Measurements from ENCODE around the gene PSD4.

PSD4 gene

GRCh38 chr2:113223813-113224212 lies 50.0 kb downstream of the PSD4 start:
- DNase-seq (ENCODE audit: low read depth in 2 of 2): no peak

- DNase-seq (ENCODE audit: low read depth in 2 of 2): no peak
Measured at GRCh38 chr2:113224647-113225236, 51.0 kb downstream of the PSD4 start.

GRCh38 chr2:113225263-113226259 lies 51.8 kb downstream of the PSD4 start:
- DNase-seq (ENCODE audit: low read depth in 2 of 2): no peak

- DNase-seq (ENCODE audit: low read depth in 2 of 2): no peak
Measured at GRCh38 chr2:113226462-113226861, 52.7 kb downstream of the PSD4 start.

GRCh38 chr2:113227290-113227689 lies 53.5 kb downstream of the PSD4 start:
- DNase-seq (ENCODE audit: low read depth in 2 of 2): no peak

- no peak for DNase-seq (ENCODE audit: low read depth in 2 of 2)
Measured at GRCh38 chr2:113227698-113228097, 53.9 kb downstream of the PSD4 start.

- no peak for DNase-seq (ENCODE audit: low read depth in 2 of 2)
Measured at GRCh38 chr2:113228351-113228750, 54.6 kb downstream of the PSD4 start.

GRCh38 chr2:113228991-113229716 lies 55.4 kb downstream of the PSD4 start:
- no peak for DNase-seq (ENCODE audit: low read depth in 2 of 2)

- DNase-seq (ENCODE audit: low read depth in 2 of 2): no peak
Measured at GRCh38 chr2:113229795-113230194, 56.0 kb downstream of the PSD4 start.

GRCh38 chr2:113230531-113230930 lies 56.8 kb downstream of the PSD4 start:
- DNase-seq (ENCODE audit: low read depth in 2 of 2): no peak

GRCh38 chr2:113231064-113231463 lies 57.3 kb downstream of the PSD4 start:
- DNase-seq (ENCODE audit: low read depth in 2 of 2): no peak

- no peak for DNase-seq (ENCODE audit: low read depth in 2 of 2)
Measured at GRCh38 chr2:113232123-113232522, 58.4 kb downstream of the PSD4 start.

- DNase-seq (ENCODE audit: low read depth in 2 of 2): no peak
Measured at GRCh38 chr2:113232740-113233139, 59.0 kb downstream of the PSD4 start.

GRCh38 chr2:113233593-113234550 lies 60.1 kb downstream of the PSD4 start:
- no peak for DNase-seq (ENCODE audit: low read depth in 2 of 2)

GRCh38 chr2:113234721-113235346 lies 61.1 kb downstream of the PSD4 start:
- DNase-seq (ENCODE audit: low read depth in 2 of 2): no peak

GRCh38 chr2:113235347-113236226 lies 61.8 kb downstream of the PSD4 start:
- peak; percentile 52 to 53 for DNase-seq (ENCODE audit: low read depth in 2 of 2)

- no peak for DNase-seq (ENCODE audit: low read depth in 2 of 2)
Measured at GRCh38 chr2:113236367-113237159, 62.8 kb downstream of the PSD4 start.

GRCh38 chr2:113237604-113238160 lies 63.9 kb downstream of the PSD4 start:
- DNase-seq (ENCODE audit: low read depth in 2 of 2): no peak
